Amniotic stem cell (primary cell): ENCODE results near the gene IKZF4.

ENCODE experiments used
- DNase-seq: peaks from one replicate; lab custom pipeline; 2025; lab: John Stamatoyannopoulos, UW

Gene IKZF4

DNA sequence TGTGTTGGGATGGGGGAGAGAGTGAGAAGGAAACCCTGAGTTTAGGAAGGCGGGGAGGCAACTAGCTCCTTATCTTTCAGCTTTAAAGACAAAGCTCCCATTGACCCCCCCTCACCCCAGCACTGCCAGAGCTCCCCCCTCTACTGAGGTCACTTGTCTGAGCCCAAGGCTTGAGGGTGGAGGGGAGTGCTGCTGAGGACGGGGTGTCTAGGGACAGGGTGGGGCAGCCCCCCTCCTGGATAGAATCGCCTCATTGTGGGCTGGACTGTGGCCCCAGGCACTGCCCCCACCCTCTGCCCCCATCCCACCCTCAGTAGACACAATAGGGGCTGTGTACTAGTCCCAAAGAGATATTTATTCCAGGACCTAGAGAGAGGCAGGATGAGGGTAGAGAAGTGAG is 62.1 kb downstream of the IKZF4 start:
- DNase-seq = no peak

DNA sequence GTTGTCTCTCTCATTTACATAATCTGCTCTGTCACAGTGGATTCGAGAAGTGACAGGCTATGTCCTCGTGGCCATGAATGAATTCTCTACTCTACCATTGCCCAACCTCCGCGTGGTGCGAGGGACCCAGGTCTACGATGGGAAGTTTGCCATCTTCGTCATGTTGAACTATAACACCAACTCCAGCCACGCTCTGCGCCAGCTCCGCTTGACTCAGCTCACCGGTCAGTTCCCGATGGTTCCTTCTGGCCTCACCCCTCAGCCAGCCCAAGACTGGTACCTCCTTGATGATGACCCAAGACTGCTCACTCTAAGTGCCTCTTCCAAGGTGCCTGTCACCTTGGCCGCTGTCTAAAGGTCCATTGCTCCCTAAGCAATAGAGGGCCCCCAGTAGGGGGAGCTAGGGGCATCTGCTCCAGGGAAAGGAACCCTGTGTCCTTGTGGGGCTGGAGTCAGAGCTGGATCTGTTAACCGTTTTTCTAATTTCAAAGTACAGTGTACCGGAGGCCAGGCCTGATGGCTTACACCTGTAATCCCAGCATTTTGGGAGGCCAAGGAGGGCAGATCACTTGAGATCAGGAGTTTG is 64.2 kb downstream of the IKZF4 start:
- DNase-seq = no peak

DNA sequence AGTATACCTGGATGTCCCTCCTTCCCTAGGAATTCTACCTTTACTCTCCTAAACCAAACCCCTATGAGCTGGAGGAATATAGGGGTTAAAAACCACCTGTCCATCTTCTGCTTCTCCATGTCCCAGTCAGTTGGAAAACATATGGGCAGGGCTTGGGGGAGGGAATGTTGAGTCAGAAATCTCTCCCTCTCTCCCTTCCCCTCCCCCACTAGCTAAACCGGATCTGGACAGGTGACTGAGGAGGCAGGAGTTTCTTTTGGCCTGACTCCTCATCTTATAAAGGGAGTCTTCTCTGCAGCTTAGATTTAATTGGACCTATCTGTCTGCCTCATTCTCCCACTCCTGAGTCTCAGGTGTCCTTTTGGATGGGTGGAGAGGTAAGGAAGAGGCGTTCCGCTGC is 65.3 kb downstream of the IKZF4 start:
- no peak for DNase-seq

DNA sequence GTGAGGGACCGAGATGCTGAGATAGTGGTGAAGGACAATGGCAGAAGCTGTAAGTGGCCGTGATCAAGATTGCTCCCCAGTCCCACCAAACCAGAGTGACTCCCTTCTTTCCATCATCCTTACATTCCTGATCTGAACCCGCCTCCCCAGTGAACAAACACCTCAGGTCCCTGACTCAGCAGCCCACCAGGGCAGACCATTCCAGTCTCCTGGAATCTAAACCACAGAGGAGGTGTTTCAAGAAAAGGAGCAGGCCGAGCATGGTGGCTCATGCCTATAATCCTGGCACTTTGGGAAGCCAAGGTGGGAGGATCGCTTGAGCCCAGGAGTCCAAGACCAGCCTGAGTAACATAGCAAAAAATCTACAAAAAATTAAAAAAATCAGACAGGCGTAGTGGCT is 65.8 kb downstream of the IKZF4 start:
- no peak for DNase-seq

DNA sequence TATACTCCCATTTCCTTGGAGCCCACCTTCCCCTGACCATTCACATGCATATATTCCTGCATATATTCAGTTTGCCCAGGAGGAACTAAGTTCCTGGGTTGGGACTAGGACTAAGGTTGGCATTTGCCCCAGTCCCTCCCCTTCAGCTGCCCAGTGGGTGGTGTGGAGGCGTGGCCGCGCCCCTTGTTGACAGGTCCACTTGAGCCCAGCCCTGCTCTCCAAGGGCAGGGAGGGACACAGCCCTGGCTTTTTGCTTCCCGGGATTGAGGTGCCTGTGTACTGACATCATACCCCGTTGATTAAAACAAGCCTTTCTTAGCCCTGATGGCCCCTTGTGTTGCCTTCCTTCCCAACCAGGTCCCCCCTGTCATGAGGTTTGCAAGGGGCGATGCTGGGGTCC is 66.4 kb downstream of the IKZF4 start:
- DNase-seq = no peak
